GM23338 (cell line): ENCODE data around the gene SMIM9. TPM values are rescaled to one million over a fixed set of nuclear protein-coding genes. Genes with fewer than 3 reads are reported as not detected.

Experiments used
- CREB1 ChIP-seq: fragments of 250-450 bp; sonication (Bioruptor Pico); IDR thresholded peaks from 2 replicates; pipeline ENCODE4 v1.5.0; 2020; ENCODE audit warnings: low read depth, mild to moderate bottlenecking, moderate library complexity
- EZH2phosphoT487 ChIP-seq: fragments of 200-600 bp; sonication (generic); IDR thresholded peaks from one replicate; pipeline ENCODE4 v1.8.1; 2018; ENCODE audit warnings: antibody characterized with exemption; ENCODE audit not compliant: unreplicated experiment
- JUNB ChIP-seq: IDR thresholded peaks from one replicate; pipeline ENCODE4 v1.6.1; 2016; ENCODE audit warnings: antibody characterized with exemption; ENCODE audit not compliant: unreplicated experiment
- POLR2AphosphoS5 ChIP-seq: IDR thresholded peaks from 2 replicates; pipeline ENCODE4 v1.6.1; 2016; ENCODE audit warnings: antibody characterized with exemption, low read depth
- STAT1 ChIP-seq: IDR thresholded peaks from one replicate; pipeline ENCODE4 v1.6.1; 2016; ENCODE audit warnings: antibody characterized with exemption; ENCODE audit not compliant: unreplicated experiment
- ZNF114 ChIP-seq: fragments of 250-450 bp; sonication (Bioruptor Pico); IDR thresholded peaks from 2 replicates; pipeline ENCODE4 v1.5.0; 2020; ENCODE audit warnings: mild to moderate bottlenecking, moderate library complexity
- ZNF331 ChIP-seq: fragments of 250-450 bp; sonication (Bioruptor Pico); IDR thresholded peaks from 2 replicates; pipeline ENCODE4 v1.5.0; 2020; ENCODE audit warnings: low read depth, mild to moderate bottlenecking, moderate library complexity
- ZNF462 ChIP-seq: fragments of 250-450 bp; sonication (Bioruptor Pico); IDR thresholded peaks from 2 replicates; pipeline ENCODE4 v1.5.0; 2020; ENCODE audit warnings: mild to moderate bottlenecking, moderate library complexity
- polyA plus RNA-seq: library from polyadenylated mRNA; unstranded; fragments of >200 nt; fragmentation: Nextera tagmentation; extraction: Ambion mirVana; gene quantifications from 2 replicates; pipeline ENCODE4 v1.2.1, GENCODE V29; 2016
- total RNA-seq: library from RNA; depleted of rRNA; stranded (reverse); fragments of >200 nt; shearing (Covaris generic); gene quantifications from 2 replicates; pipeline ENCODE4 v1.2.3, GENCODE V29; 2014
- TF ChIP-seq, protein P1 (sequence below): IDR thresholded peaks from one replicate; pipeline ENCODE4 v1.6.1; 2018; ENCODE audit warnings: antibody characterized with exemption; ENCODE audit not compliant: unreplicated experiment

Gene SMIM9
- total and polyA plus RNA-seq, 2 experiments from 2014 or later, result not detected

GRCh38 chrX:154850957-154851611 lies 16.6 kb upstream of the SMIM9 start (continued):
- no peak for TF ChIP-seq ZNF462 (CRISPR knock-in tag)
- TF ChIP-seq POLR2AphosphoS5, result no peak
- TF ChIP-seq STAT1, result no peak
- TF ChIP-seq ZNF331 (CRISPR knock-in tag), result no peak
- TF ChIP-seq, protein P1, sequence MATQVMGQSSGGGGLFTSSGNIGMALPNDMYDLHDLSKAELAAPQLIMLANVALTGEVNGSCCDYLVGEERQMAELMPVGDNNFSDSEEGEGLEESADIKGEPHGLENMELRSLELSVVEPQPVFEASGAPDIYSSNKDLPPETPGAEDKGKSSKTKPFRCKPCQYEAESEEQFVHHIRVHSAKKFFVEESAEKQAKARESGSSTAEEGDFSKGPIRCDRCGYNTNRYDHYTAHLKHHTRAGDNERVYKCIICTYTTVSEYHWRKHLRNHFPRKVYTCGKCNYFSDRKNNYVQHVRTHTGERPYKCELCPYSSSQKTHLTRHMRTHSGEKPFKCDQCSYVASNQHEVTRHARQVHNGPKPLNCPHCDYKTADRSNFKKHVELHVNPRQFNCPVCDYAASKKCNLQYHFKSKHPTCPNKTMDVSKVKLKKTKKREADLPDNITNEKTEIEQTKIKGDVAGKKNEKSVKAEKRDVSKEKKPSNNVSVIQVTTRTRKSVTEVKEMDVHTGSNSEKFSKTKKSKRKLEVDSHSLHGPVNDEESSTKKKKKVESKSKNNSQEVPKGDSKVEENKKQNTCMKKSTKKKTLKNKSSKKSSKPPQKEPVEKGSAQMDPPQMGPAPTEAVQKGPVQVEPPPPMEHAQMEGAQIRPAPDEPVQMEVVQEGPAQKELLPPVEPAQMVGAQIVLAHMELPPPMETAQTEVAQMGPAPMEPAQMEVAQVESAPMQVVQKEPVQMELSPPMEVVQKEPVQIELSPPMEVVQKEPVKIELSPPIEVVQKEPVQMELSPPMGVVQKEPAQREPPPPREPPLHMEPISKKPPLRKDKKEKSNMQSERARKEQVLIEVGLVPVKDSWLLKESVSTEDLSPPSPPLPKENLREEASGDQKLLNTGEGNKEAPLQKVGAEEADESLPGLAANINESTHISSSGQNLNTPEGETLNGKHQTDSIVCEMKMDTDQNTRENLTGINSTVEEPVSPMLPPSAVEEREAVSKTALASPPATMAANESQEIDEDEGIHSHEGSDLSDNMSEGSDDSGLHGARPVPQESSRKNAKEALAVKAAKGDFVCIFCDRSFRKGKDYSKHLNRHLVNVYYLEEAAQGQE, result no peak
- TF ChIP-seq EZH2phosphoT487, result no peak
- no peak for TF ChIP-seq CREB1 (CRISPR knock-in tag)
- TF ChIP-seq JUNB, result no peak
- TF ChIP-seq ZNF114 (CRISPR knock-in tag), result no peak
